Stomach (tissue), 9 donors: Measurements from ENCODE around the gene RUFY4. TPM values are rescaled to one million over a fixed set of nuclear protein-coding genes. Genes with fewer than 3 reads are reported as not detected.

Experiments
- DNase-seq, 2 donors: peaks; one replicate each; pipeline versions ENCODE4 v3.0.0 to v3.0.0-alpha.2; 2013 to 2019
- H3K27ac ChIP-seq, 5 donors: fragments of 200-600 bp in 4 of 5; sonication (generic) in 4 of 5; one replicate each; pipeline ENCODE4 v1.5.1; 2013 to 2019; ENCODE audit warnings: mild to moderate bottlenecking in 1 of 5, moderate library complexity in 1 of 5
- H3K27me3 ChIP-seq, 3 donors: fragments of 200-600 bp; sonication (generic); one replicate each; pipeline ENCODE4 v1.5.1; 2017 to 2019; ENCODE audit warnings: mixed run types in 1 of 3
- H3K36me3 ChIP-seq, 4 donors: fragments of 200-600 bp; sonication (generic); 1 replicate in 3 of 4; 2 replicates in 1 of 4; pipeline ENCODE4 v1.5.1; 2016 to 2019
- H3K4me1 ChIP-seq, 4 donors: fragments of 200-600 bp; sonication (generic); one replicate each; pipeline ENCODE4 v1.5.1; 2016 to 2019
- H3K4me3 ChIP-seq, 4 donors: fragments of 200-600 bp; sonication (generic) in 3 of 4; one replicate each; pipeline ENCODE4 v1.5.1; 2016 to 2019; ENCODE audit warnings: mild to moderate bottlenecking in 1 of 4
- H3K9me3 ChIP-seq, 4 donors: fragments of 200-600 bp; sonication (generic); one replicate each; pipeline ENCODE4 v1.5.1; 2016 to 2019
- CTCF ChIP-seq, 7 experiments: fragments of 450-650 bp in 4 of 7; fragments of 200-600 bp in 3 of 7; sonication (generic) in 3 of 7; IDR thresholded peaks; one replicate each; pipeline ENCODE4 v1.5.1; 2016 to 2019; ENCODE audit warnings: antibody characterized with exemption in 7 of 7, control low read depth in 2 of 7, mild to moderate bottlenecking in 1 of 7
- EP300 ChIP-seq: sonication (generic); formaldehyde crosslinking; IDR thresholded peaks from one replicate; pipeline ENCODE4 v1.6.1; 2017; ENCODE audit warnings: antibody characterized with exemption
- POLR2A ChIP-seq, 4 donors: fragments of 450-650 bp; IDR thresholded peaks; one replicate each; pipeline ENCODE4 v1.6.1; 2016; ENCODE audit warnings: antibody characterized with exemption in 4 of 4, control low read depth in 2 of 4, mild to moderate bottlenecking in 1 of 4, moderate library complexity in 1 of 4
- POLR2AphosphoS5 ChIP-seq, 3 donors: sonication (generic); formaldehyde crosslinking; IDR thresholded peaks; one replicate each; pipeline ENCODE4 v1.6.1; 2016; ENCODE audit warnings: antibody characterized with exemption in 3 of 3
- WGBS, 5 donors: extraction: QIAGEN DNeasy Blood & Tissue Kit in 3 of 5; methylation state at CpG; one replicate each; pipeline versions ENCODE4 v1.1.5 to v1.1.7; 2013 to 2018; 5-methylcytosine and 5-hydroxymethylcytosine counted together
- intact Hi-C: fragments of 100-400 bp; cut with DNase I; formaldehyde crosslinking; loops from one replicate; pipeline ENCODE4 v1.15.1; 2023; ENCODE audit warnings: low total_unique reads
- polyA plus RNA-seq, 3 donors: library from polyadenylated mRNA; stranded (reverse); fragments of 200-250 nt; gene quantifications; one replicate each; pipeline ENCODE4 v1.2.3, GENCODE V29; 2013
- total RNA-seq, 5 donors: library from RNA; depleted of rRNA; stranded (reverse); fragments of >200 nt; gene quantifications; one replicate each; pipeline versions ENCODE4 v1.1.0 to v1.2.3, GENCODE V29; 2014 to 2016
- donor health status: healthy with polysubstance abuse.
- donor health status: Bipolar disorder and iron deficiency.
- donor health status: healthy.

RUFY4 gene
- total and polyA plus RNA-seq, 8 donors, result 0.12 to 0.43 TPM; not detected in 6

GRCh38 chr2:218070587-218070986, 1.5 kb downstream of the RUFY4 start:
- intact Hi-C loops, result no loop called here
- DNase-seq, result no peak
- WGBS, 5 donors, result 65 to 85% (median 77%) methylated on average over 4 of the region's 4 CpGs
- no peaks in the 10 kb centered on the region for H3K9me3 ChIP-seq
- H3K4me3 ChIP-seq, result no peak overlapping the region
- no peaks in the 10 kb centered on the region for H3K36me3 ChIP-seq
- H3K4me1 ChIP-seq, result peaks cover 0 to 12% (median 10%) of the 10 kb centered on the region in 4 donors
- TF ChIP-seq EP300 (no peak), CTCF (IDR thresholded peaks at IDR 0.05) (no peak)
- no peak overlapping the region for H3K27ac ChIP-seq
- H3K27me3 ChIP-seq, result peaks cover 0 to 42% (median 7%) of the 10 kb centered on the region in 3 donors

GRCh38 chr2:218071218-218071937, 2.3 kb downstream of the RUFY4 start:
- no peak for DNase-seq
- Histone ChIP-seq H3K27me3 (peaks cover 0 to 41% (median 7%) of the 10 kb centered on the region in 3 donors), H3K36me3 (no peaks in the 10 kb centered on the region), H3K4me1 (peaks cover 0 to 12% (median 10%) of the 10 kb centered on the region in 4 donors), H3K9me3 (no peaks in the 10 kb centered on the region), H3K4me3 (no peak overlapping the region), H3K27ac (no peak overlapping the region)
- TF ChIP-seq POLR2AphosphoS5 (IDR thresholded peaks at IDR 0.05), result no peak
- TF ChIP-seq CTCF (IDR thresholded peaks at IDR 0.05), result no peak
- no peak for TF ChIP-seq EP300
- no peak for TF ChIP-seq POLR2A (IDR thresholded peaks at IDR 0.05)
- 59 to 73% (median 68%) methylated on average over 13 of the region's 13 CpGs for WGBS, 5 donors
- intact Hi-C loops, result no loop called here

- Histone ChIP-seq H3K27me3 (peaks cover 0 to 38% (median 6%) of the 10 kb centered on the region in 3 donors), H3K4me1 (peaks cover 0 to 12% (median 10%) of the 10 kb centered on the region in 4 donors), H3K36me3 (no peaks in the 10 kb centered on the region), H3K9me3 (no peaks in the 10 kb centered on the region), H3K4me3 (no peak overlapping the region), H3K27ac (no peak overlapping the region)
- WGBS, 5 donors, result 46 to 70% (median 68%) methylated on average over 3 of the region's 3 CpGs
- TF ChIP-seq POLR2A (IDR thresholded peaks at IDR 0.05), result no peak
- no peak for TF ChIP-seq CTCF (IDR thresholded peaks at IDR 0.05)
- TF ChIP-seq POLR2AphosphoS5 (IDR thresholded peaks at IDR 0.05), result no peak
- no peak for TF ChIP-seq EP300
- intact Hi-C loops, result no loop called here
- no peak for DNase-seq
These were observed 2.9 kb downstream of the RUFY4 start for GRCh38 chr2:218072002-218072401.

- H3K9me3 ChIP-seq, result no peaks in the 10 kb centered on the region
- H3K4me3 ChIP-seq, result no peak overlapping the region
- no peak overlapping the region for H3K27ac ChIP-seq
- DNase-seq, result no peak
- no peaks in the 10 kb centered on the region for H3K36me3 ChIP-seq
- TF ChIP-seq CTCF (IDR thresholded peaks at IDR 0.05), result no peak
- no peak for TF ChIP-seq POLR2A (IDR thresholded peaks at IDR 0.05)
- no peak for TF ChIP-seq POLR2AphosphoS5 (IDR thresholded peaks at IDR 0.05)
- no peak for TF ChIP-seq EP300
- WGBS, 5 donors, result 72 to 88% (median 78%) methylated on average over 8 of the region's 8 CpGs
- intact Hi-C loops, result no loop called here
- H3K27me3 ChIP-seq, result peaks cover 0 to 33% (median under 1%) of the 10 kb centered on the region in 3 donors
- H3K4me1 ChIP-seq, result peaks cover 0 to 12% (median 10%) of the 10 kb centered on the region in 4 donors
These were observed 3.5 kb downstream of the RUFY4 start for GRCh38 chr2:218072478-218073024.
